IMR-90 (cell line): ENCODE results near the gene C19orf73. TPM values are rescaled to one million over a fixed set of nuclear protein-coding genes. Genes with fewer than 3 reads are reported as not detected.
A peak's percentile ranks its signal among the peaks of the same experiment; 100 is the strongest.
"Not testable (repeated sequence)": the region's sequence is repeated elsewhere in the genome, so short reads cannot be mapped to it uniquely, and the experiment has no call there.

Experiments
- ATAC-seq: fragments of 200-7000 bp; cut with Tn5 transposase; 2 replicates; pipeline ENCODE4 v1.9.1; 2020; ENCODE audit warnings: low read depth, mild to moderate bottlenecking, moderate library complexity
- BruUV-seq: library from RNA; stranded (reverse); fragments of 400-500 nt; replicated peaks from 2 replicates; lab custom pipeline; 2021; lab: Mats Ljungman, UMichigan
- CTCF ChIA-PET: fragments of 300-600 bp; formaldehyde crosslinking; extraction: SDS; loops from one replicate; lab custom pipeline; 2021; ENCODE audit warnings: antibody characterized with exemption; lab: Yijun Ruan, JAX
- POLR2A ChIA-PET: fragments of 300-600 bp; sonication (Branson Sonifier 250); formaldehyde crosslinking; loops from one replicate; lab custom pipeline; 2022; ENCODE audit warnings: antibody characterized with exemption; ENCODE audit not compliant: unreplicated experiment; lab: Charles Lee
- DNase-seq: peaks from one replicate; pipeline ENCODE4 v3.0.0; 2013
- H2AFZ ChIP-seq: replicated peaks from 2 replicates; pipeline ENCODE3; 2013; ENCODE audit warnings: low read length, mild to moderate bottlenecking; ENCODE audit not compliant: poor library complexity
- H2AK5ac ChIP-seq: 2 replicates; pipeline ENCODE4 v1.6.1; 2013; ENCODE audit warnings: low read depth, low read length, inconsistent platforms
- H2AK9ac ChIP-seq: replicated peaks from 2 replicates; pipeline ENCODE3; 2013; ENCODE audit warnings: mild to moderate bottlenecking, low read depth, low read length, moderate library complexity; ENCODE audit not compliant: poor library complexity
- H2BK120ac ChIP-seq: 2 replicates; pipeline ENCODE4 v1.6.1; 2013; ENCODE audit warnings: low read depth, low read length, inconsistent platforms
- H2BK15ac ChIP-seq: 3 replicates; pipeline ENCODE4 v1.6.1; 2013; ENCODE audit warnings: low read depth, low read length, inconsistent platforms
- H2BK20ac ChIP-seq: 2 replicates; pipeline ENCODE4 v1.6.1; 2013; ENCODE audit warnings: low read depth, mild to moderate bottlenecking, inconsistent platforms, low read length, moderate library complexity
- H2BK5ac ChIP-seq: 2 replicates; pipeline ENCODE4 v1.6.1; 2013; ENCODE audit warnings: mild to moderate bottlenecking, low read depth, low read length, inconsistent platforms; ENCODE audit not compliant: poor library complexity, severe bottlenecking
- H3K14ac ChIP-seq: replicated peaks from 2 replicates; pipeline ENCODE4 v1.6.1; 2013; ENCODE audit warnings: low read depth, low read length, inconsistent platforms
- H3K18ac ChIP-seq: 2 replicates; pipeline ENCODE4 v1.6.1; 2013; ENCODE audit warnings: low read depth, low read length, control low read depth
- H3K23ac ChIP-seq: 2 replicates; pipeline ENCODE4 v1.6.1; 2013; ENCODE audit warnings: low read depth, low read length, inconsistent platforms
- H3K27ac ChIP-seq: 2 replicates; pipeline ENCODE4 v1.5.1; 2013; ENCODE audit warnings: mild to moderate bottlenecking, control low read depth, low read length; ENCODE audit not compliant: insufficient read depth
- H3K27me3 ChIP-seq: 2 replicates; pipeline ENCODE4 v1.6.1; 2013; ENCODE audit warnings: low read length; ENCODE audit not compliant: control insufficient read depth, insufficient read depth
- H3K36me3 ChIP-seq: 2 replicates; pipeline ENCODE4 v1.6.1; 2013; ENCODE audit warnings: low read length, mixed read lengths; ENCODE audit not compliant: control insufficient read depth, insufficient read depth
- H3K4ac ChIP-seq: 2 replicates; pipeline ENCODE4 v1.6.1; 2013; ENCODE audit warnings: low read depth, low read length, inconsistent platforms
- H3K4me1 ChIP-seq: 2 replicates; pipeline ENCODE4 v1.6.1; 2013; ENCODE audit warnings: low read length, mixed read lengths; ENCODE audit not compliant: control insufficient read depth, insufficient read depth
- H3K4me2 ChIP-seq: 2 replicates; pipeline ENCODE4 v1.6.1; 2013; ENCODE audit warnings: low read depth, mild to moderate bottlenecking, control low read depth, low read length, moderate library complexity
- H3K4me3 ChIP-seq: 2 replicates; pipeline ENCODE4 v1.5.1; 2013; ENCODE audit warnings: low read depth, mild to moderate bottlenecking, control low read depth, low read length, moderate library complexity; ENCODE audit not compliant: insufficient read depth
- H3K56ac ChIP-seq: 2 replicates; pipeline ENCODE4 v1.6.1; 2013; ENCODE audit warnings: low read length, inconsistent platforms; ENCODE audit not compliant: insufficient read depth; ENCODE audit errors: extremely low read depth
- H3K79me1 ChIP-seq, 2 experiments: 2 replicates each; pipeline ENCODE4 v1.6.1; 2013; ENCODE audit warnings: low read length in 2 of 2, inconsistent platforms in 1 of 2, low read depth in 1 of 2
- H3K9ac ChIP-seq: 2 replicates; pipeline ENCODE4 v1.6.1; 2013; ENCODE audit warnings: low read depth, low read length, control low read depth
- H3K9me1 ChIP-seq: 2 replicates; pipeline ENCODE4 v1.6.1; 2013; ENCODE audit warnings: low read length, inconsistent platforms; ENCODE audit not compliant: insufficient read depth
- H3K9me3 ChIP-seq: 2 replicates; pipeline ENCODE4 v1.6.1; 2013; ENCODE audit warnings: low read length; ENCODE audit not compliant: control insufficient read depth, insufficient read depth
- H4K20me1 ChIP-seq: 2 replicates; pipeline ENCODE4 v1.6.1; 2013; ENCODE audit warnings: low read length, inconsistent platforms; ENCODE audit not compliant: insufficient read depth
- H4K5ac ChIP-seq: 2 replicates; pipeline ENCODE4 v1.6.1; 2013; ENCODE audit warnings: mild to moderate bottlenecking, low read depth, low read length, control low read depth
- H4K8ac ChIP-seq, 2 experiments: 2 replicates each; pipeline ENCODE4 v1.6.1; 2013; ENCODE audit warnings: low read depth in 2 of 2, low read length in 2 of 2, control low read depth in 1 of 2, inconsistent platforms in 1 of 2
- H4K91ac ChIP-seq: 2 replicates; pipeline ENCODE4 v1.6.1; 2013; ENCODE audit warnings: low read depth, low read length, inconsistent platforms; ENCODE audit not compliant: insufficient read depth
- ELK1 ChIP-seq: fragments of 150-350 bp; IDR thresholded peaks from 2 replicates; pipeline ENCODE4 v1.6.1; 2016; ENCODE audit warnings: low read depth, mild to moderate bottlenecking, low read length, moderate library complexity, borderline replicate concordance
- MAZ ChIP-seq: IDR thresholded peaks from 2 replicates; pipeline ENCODE4 v1.6.1; 2012; ENCODE audit warnings: low read depth, mild to moderate bottlenecking, low read length, improper control_type of control experiment, moderate library complexity, borderline replicate concordance
- WGBS, 2 experiments: methylation state at CpG; one replicate each; pipeline versions ENCODE4 v1.1.5 to v1.1.7; 2013; ENCODE audit warnings: missing lambda C conversion rate in 2 of 2; ENCODE audit not compliant: insufficient read length in 1 of 2; ENCODE audit errors: extremely low coverage in 2 of 2; 5-methylcytosine and 5-hydroxymethylcytosine counted together
- dilution Hi-C: fragments of 300-500 bp; cut with HindIII; formaldehyde crosslinking; loops from one replicate; pipeline ENCODE4 v1.14.3; 2018; ENCODE audit warnings: low sequenced_read_pairs; ENCODE audit not compliant: unreplicated experiment
- in situ Hi-C: fragments of 300-500 bp; cut with MboI; formaldehyde crosslinking; loops from 3 replicates; pipeline ENCODE4 v1.14.3; 2019; ENCODE audit warnings: low sequenced_read_pairs, inconsistent platforms, mixed read lengths
- intact Hi-C: fragments of 100-400 bp; cut with micrococcal nuclease; formaldehyde crosslinking; loops from 2 replicates; pipeline ENCODE4 v1.10.0; 2022
- polyA plus RNA-seq, 3 experiments: library from polyadenylated mRNA; depleted of rRNA; stranded (reverse); fragments of >200 nt; gene quantifications; 2 replicates each; pipeline ENCODE4 v1.2.3, GENCODE V29; 2012; ENCODE audit warnings: low replicate concordance in 1 of 3
- total RNA-seq: library from RNA; depleted of rRNA; stranded (reverse); fragments of >200 nt; gene quantifications from 2 replicates; pipeline ENCODE4 v1.2.3, GENCODE V29; 2012

Gene C19orf73
- total and polyA plus RNA-seq, 2 of the 4 experiments (the other 2 are of a cell fraction), result 1.2 TPM; not detected in 1

DNA sequence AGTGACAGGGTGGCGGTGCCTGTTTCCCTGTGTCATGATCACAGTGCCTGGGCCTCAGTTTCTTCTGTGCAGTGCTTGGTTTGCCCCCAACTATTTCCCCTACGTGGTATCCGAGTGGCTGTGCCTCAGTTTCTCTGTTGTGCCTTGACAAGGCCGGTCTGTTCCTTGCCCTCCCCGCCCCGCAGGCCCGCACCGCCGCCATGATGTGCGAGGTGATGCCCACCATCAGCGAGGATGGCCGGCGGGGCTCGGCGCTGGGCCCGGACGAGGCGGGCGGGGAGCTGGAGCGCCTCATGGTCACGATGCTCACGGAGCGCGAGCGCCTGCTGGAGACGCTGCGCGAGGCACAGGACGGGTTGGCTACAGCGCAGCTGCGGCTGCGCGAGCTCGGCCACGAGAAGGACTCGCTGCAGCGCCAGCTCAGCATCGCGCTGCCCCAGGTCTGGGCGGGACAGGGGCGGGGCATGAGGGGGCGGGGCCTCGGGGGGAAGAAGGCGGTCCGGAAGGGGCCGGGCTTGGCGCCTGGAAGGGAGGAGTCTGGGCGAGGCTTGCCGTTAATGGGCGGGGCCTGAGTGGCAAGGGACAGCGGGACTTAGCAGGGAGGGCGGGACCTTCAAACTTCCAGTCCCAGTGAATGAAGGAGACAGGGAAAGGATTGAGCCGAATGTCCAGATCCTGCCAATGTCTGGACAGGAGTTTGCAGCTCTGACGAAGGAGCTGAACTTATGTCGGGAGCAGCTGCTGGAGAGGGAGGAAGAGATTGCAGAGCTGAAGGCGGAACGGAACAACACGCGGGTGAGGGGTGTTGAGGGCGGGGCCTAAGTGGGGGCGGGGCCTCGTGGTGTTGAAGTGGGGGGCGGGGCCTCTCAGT lies 9.0 kb upstream of the C19orf73 start (continued):
- TF ChIP-seq ELK1, result no peak
- TF ChIP-seq MAZ, result peak; percentile 14; the same call in 1 of the 2 replicates

DNA sequence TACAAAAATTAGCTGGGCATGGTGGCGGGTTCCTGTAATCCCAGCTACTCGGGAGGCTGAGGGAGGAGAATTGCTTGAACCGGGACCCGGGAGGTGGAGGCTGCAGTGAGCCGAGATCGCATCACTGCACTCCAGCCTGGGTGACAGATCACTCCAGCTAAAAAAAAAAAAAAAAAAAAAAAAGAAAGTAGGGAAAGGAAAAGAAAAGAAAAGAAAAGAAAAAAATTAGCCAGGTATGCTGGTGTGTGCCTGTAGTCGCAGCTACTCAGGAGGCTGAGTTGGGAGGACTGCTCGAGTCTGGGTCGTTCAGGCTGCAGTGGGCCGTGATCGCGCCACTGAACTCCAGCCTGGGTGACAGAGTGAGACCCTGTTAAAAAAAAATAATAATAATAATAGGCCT lies 8.3 kb upstream of the C19orf73 start:
- ATAC-seq, dilution Hi-C loops, BruUV-seq, H2BK15ac ChIP-seq, H3K36me3 ChIP-seq, H3K9me3 ChIP-seq, DNase-seq, intact Hi-C loops, H3K27ac ChIP-seq, H3K56ac ChIP-seq, H3K4me1 ChIP-seq, H3K9me1 ChIP-seq, H2AK5ac ChIP-seq, H3K23ac ChIP-seq, H2BK20ac ChIP-seq, H3K9ac ChIP-seq, H3K18ac ChIP-seq, H4K91ac ChIP-seq, H3K4me2 ChIP-seq, H2BK120ac ChIP-seq, H3K4me3 ChIP-seq, H3K14ac ChIP-seq, H2BK5ac ChIP-seq, H4K5ac ChIP-seq, in situ Hi-C loops, H2AK9ac ChIP-seq, H3K4ac ChIP-seq, H4K20me1 ChIP-seq, H3K79me1 ChIP-seq, H3K27me3 ChIP-seq, H2AFZ ChIP-seq: not testable (repeated sequence)
- ChIA-PET POLR2A (interaction anchor here (0.6 to 0.7 kb wide), 2 partner anchors 50 to 135 kb away, joined by 6 to 8 read pairs; no protein-coding TSS in a partner anchor), CTCF (interaction anchor here (1.1 kb wide), 1 partner anchor 13 kb away, joined by 4 read pairs; the partner anchor contains the start of gene LIN7B)
- peak overlapping the region in 1 of 2 experiments; percentile 70; a peak in 2 of 4 replicates for H4K8ac ChIP-seq
- WGBS, 2 experiments, result no CpG with 5 or more reads among the region's 12 CpGs
